GM21447 (cell line): Measurements from ENCODE around the gene THTPA.
"Not testable (repeated sequence)": the region's sequence is repeated elsewhere in the genome, so short reads cannot be mapped to it uniquely, and the experiment has no call there.

ENCODE experiments used
- ATAC-seq: cut with Tn5 transposase; IDR thresholded peaks from one replicate; pipeline ENCODE4 v1.9.1; 2021; ENCODE audit not compliant: unreplicated experiment

The THTPA gene

DNA sequence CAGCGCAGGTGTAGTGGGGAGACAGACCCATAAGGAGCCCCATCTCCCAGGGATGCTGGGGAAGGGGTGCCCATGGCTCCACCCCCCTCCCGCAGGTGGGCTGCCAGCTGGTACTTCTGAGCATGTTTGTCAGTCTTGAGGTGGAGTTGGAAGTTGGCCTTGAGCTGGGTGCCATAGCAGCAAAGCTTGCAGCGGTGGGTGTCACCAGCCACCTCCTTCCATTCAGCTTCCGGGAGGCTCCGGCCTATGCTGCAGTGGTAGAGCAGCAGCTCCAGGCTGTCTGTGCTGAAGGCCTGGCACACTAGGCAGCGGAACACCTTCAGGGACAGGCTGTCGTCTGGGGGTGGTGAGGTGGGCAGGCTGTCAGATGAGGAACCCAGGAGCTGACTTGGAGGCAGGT lies 23.4 kb upstream of the THTPA start:
- ATAC-seq: no peak

DNA sequence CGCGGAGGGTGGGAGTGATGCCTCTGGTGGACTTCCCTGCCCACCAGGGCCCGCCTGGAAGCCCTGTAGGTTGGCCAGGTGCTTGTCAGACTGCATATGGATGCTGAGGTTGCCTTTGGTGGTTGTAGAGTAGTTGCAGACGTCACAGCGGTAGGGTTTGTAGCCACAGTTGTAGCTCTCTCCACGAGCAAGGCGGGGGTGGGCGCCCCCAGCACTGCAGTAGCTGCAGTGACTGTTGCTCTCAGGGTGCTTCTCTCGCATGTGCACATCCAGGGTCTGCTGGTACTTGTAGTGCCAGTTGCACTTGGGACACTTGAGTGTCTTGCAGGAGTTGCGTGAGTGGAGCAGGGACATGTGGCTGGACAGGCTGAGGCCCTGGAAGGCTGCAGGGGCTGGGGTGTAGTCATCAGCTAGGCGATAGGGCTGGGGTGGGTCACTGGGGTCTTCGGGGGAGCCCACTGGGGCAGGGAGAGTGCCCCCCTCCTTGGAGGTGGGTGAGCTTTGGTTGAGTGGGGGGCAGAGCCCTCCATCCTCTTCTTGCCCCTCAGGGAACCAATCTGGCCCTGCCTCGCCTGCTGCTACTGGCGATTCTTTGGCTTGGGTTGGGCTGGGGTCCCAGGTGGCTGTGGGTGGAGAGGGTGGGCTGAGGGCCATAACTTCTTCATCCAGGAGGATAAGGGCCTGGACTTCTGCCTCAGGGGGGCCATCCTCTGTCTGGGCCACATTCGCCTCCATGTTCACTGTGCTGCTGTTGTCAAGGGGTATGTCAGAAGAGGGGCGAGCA lies 22.2 kb upstream of the THTPA start:
- ATAC-seq: no peak

DNA sequence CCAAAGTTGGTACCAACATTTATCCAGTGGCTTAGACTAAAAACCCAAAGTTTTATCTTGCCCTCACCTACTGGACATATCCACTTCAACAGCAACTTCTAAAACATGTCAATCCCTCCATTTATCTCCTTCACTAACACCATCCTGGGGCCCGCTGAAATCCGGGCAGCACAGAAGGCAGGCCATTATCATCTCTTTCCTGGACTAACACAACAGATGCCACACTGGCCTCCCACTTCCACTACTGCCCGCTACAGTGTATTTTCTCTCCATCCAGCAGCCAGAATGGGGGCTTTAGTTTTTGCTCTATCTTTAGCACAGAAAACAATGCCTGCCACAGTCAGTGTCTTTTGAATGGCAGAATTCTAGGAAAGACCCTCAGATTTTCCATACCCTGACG lies 20.1 kb upstream of the THTPA start:
- ATAC-seq: no peak

DNA sequence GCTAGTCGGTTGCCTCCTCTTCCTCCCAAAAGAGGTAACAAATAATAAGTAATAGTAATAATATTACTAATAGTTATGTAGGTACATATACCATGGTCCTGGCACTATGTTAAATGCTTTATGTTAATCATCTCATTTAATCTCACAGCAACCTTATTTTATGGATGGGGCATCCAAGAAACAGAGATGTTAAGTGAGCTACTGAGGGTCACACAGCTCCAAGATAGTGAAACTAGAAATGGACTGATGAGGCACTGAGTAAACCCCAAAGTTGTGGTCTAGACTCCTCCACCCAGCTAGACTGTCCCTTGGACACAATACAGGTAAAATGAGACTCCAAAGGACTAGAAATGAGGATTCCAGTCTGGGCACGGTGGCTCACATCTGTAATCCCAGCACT lies 19.6 kb upstream of the THTPA start:
- no peak for ATAC-seq

DNA sequence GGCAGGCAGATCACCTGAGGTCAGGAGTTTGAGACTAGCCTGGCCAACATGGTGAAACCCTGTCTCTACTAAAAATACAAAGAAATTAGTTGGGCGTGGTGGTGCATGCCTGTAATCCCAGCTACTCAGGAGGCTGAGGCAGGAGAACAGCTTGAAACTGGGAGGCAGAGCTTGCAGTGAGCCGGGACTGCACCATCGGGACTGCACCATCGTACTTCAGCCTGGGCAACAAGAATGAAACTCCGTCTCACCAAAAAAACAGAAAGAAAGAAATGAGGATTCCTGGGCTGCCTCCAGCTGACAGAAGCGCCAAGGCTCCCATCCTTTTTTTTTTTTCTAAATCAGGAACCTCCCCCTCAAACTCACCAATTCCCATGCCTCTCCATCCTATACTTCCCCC lies 19.2 kb upstream of the THTPA start:
- ATAC-seq: not testable (repeated sequence)

DNA sequence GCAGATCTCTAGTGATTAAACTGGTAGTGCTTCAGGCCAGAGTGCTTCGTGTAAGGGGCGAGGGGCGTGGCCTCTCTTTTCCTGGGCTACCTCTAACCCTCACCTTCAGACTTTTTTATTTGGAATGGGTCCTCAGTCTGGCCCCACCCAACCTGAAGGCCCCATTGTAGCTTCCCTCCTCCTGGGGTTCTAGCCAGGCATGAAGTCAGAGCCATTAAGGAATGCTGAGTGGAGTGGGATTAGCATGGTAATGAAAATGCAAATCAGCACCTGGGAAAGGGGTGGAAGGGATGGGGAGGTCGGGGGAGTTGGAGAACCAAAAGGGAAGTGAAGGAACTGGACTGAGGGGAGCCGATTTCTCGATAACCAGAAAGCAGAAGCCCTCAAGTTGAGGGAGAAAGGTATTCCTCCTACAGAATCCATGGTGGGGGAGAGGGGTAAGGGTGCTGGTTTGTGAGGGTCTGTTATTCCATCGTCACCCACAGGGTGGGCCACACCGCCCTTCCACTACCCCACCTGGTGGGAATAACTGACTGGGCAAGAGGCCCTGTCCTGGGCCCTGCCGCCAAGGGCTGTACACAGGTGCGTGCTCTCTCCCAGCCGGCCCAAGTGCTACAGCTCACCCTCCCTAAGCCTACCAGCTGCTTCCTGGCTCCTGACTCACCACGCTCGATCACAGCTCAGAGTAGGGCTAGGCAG lies 18.6 kb upstream of the THTPA start:
- ATAC-seq: no peak

DNA sequence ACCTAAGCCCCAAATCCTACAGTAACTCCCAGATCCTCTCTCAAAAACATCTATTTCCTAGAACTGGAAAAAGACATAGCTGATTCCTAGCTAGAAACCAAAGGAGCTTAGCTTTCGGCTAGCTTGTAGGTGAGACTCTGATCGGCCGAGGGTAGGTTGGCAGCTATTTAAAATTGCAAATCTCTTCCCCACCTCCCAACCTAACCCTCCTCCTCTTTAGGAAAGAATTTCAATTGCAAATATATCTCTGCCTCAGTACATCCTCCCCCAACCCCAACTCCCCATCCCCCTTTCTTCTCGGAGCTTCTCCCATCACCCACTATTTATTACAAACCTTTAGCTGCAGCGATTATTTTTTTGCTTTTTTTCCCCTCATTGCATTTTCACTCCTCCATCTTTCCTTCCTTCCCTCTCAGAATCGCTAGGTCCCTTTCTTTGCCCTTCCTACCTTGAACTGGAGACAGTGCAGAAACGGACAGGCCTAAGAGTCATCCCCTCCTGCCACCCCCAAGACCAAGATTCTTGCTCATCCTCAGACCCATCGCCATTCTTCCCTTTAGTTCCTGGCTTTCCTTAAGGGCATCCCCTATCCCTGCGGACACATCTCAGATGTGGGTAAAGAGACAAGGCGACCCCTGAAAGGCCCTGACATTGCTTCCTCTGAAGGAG lies 17.9 kb upstream of the THTPA start:
- no peak for ATAC-seq

DNA sequence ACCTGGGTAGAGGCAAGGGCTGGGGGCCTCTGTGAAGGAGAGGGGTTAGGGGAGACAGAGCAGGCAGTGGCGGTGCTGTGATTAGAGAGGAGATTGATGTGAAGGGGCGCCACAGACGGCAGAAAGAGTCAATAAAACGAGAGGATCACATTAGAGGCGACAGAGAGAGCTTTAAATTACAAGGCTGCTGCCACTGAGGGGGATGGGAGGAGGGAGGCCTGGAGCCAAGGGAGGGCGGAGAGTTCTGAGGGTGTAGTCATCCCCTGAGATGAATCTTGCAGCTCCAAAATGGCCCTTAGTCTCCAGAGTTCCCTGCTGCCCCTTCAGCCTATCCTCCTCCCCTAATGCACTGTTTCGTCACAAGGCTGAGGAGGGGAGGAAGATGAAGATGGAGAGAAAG lies 17.3 kb upstream of the THTPA start:
- ATAC-seq: no peak

DNA sequence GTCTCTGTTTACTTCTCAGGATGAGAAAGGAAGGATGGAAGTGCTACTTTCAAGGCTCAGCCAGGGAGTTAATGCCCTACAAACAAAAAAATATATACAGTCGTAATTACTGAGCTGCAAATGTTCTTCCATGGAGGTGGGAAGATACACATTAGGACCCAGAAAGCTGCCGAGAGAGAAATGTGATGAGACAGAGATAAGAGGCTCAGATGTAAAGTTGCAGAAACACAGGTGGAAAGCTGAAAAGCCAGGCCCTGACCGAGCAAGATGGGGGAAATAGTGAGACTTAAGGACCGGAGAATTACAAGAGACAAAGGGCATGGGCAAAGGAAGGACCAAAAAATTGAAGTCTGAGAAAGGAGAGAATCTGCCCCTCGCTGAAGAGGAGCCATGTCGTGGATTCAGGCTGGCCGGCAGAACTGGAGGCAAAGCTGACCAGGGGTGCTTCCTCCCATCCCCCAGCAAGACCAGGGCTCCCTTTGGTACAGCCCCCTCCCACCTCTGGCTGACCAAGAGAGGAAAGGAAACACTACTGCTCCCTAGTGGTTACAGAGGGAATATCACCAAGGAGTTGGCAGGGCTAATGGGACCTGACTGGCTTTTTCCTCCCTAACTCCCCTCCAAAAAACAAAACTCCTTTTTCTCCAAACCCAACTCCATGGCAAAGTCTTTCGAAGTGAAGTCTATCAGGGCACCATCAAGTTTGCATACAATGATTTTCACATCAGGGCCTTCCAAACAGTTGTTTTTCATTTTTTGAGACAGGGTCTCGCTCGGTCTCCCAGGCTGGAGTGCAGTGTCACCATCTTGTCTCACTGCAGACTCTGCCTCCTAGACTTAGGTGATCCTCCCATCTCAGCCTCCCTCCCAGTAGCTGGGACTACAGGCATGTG lies 16.6 kb upstream of the THTPA start:
- ATAC-seq: no peak

DNA sequence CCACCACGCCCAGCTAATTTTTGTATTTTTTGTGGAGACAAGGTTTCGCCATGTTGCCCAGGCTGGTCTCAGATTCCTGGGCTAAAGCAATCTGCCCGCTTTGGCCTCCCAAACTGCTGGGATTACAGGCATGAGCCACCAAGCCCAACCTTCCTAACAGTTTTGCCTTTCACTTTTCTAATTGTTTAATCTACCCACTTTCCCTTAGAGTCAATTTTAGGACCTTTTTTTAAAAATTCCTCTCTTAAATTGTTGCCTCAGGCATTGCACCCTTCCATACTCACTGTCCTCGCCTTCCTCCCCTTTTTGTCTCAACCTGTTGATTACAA lies 16.0 kb upstream of the THTPA start:
- no peak for ATAC-seq

DNA sequence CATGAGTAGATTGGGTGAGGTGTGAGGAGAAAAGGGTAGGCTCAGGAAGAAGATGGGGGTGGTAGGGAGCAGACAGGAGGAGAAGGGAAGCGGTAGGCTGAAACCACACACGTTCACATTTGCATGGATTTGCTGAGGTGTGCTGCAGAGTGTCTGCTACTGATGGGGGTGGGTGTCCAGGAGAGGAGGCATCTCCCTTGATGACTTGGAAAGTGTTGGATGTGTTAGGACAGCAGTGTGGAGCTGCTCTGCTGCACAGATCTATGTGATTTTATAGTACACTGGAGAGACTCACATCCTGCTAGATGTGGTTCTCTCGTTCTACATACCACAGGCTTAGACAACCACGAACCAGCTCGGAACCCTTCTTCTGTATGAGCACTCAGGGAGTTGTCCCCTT lies 13.8 kb upstream of the THTPA start:
- no peak for ATAC-seq

DNA sequence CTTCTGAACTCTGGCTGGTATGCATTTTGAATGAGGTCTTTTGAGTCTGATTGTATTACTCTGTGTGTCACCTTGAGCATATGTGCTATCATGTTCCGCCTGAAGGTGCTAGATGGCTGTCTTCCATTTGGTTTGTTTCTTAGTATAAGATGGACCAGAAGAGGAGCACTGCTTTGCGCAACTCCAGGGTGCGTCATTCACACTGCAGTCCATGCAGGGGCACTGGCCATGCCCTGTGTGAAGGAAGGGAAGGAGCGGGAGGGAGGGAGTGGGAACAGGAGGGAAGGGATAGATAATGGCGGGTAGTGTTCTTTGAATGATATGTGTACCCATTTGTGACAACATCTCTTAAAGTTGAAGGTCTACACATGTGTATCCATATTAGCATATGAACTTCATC lies 12.7 kb upstream of the THTPA start:
- no peak for ATAC-seq

DNA sequence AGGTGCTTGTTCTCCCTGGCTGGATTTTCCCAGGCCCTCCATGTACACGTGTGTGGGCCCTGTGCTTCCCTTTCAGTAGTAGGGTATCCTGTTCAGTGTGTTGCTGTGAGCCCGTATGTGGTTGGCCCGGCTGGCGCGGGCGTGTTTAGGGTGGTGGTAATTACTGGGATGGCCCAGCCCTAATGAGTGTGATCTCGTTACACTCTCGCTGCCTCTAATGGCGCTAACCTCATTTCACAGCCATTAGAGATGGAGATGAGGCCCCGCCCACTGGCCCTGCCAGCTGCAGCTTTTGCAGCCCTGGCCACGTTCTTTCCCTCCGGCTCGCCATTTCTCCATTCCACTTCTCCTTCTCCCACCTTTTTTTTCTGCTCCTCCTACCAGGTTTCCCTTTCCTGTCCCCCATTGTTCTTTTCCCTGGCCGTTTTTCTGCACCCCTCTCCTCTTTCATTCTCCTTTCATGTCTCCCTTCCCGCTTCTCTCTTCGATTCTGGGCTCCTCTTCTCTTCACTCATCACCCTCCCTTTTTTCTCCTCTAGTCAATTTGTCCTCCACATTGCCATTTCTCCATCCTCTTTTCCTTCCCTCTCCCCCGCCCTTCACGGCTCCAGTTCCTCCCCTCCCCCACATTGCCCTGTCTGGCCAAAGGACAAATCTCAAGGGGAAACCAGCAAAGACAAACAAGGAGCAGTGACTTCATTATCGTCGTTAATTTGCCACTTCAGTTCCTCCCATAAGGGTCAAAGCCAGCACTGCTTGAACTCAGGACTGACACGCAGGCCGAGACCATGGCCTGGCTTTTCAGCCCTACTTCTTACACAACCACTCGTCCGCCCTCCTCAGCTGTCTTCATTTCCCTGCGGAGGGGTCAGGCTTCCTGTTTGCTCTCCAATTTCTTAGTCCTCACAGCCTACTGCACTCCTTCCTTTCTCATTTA lies 11.3 kb upstream of the THTPA start:
- no peak for ATAC-seq

DNA sequence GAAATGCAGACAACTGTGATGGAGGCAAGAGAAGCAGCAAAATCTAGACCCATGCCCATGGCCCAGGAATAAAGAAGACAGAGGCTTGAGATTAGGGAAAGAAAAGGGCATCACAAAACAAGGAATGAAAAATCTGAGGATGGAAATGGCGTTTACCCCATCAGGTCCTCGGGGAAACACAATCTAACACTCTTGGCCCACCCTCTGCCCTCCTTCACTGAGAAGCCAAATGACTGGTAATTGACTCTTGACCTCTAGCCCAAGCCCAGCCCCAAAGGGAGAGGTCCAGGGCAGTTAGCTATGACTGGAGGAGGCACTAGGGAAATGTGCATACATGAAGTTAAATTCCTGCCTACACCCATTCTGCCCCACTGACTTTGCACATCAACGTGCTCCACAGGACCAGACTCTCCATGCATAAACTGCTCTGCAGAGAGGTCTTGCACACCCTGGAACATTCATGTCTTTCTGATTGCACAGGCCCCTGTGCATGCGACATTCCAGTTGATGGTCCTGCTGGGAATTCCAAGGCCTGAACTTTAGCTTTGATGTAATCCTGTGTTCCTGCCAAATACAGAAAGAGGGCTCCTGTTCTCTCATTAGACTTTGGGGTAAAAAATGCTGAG lies 10.2 kb upstream of the THTPA start:
- no peak for ATAC-seq

DNA sequence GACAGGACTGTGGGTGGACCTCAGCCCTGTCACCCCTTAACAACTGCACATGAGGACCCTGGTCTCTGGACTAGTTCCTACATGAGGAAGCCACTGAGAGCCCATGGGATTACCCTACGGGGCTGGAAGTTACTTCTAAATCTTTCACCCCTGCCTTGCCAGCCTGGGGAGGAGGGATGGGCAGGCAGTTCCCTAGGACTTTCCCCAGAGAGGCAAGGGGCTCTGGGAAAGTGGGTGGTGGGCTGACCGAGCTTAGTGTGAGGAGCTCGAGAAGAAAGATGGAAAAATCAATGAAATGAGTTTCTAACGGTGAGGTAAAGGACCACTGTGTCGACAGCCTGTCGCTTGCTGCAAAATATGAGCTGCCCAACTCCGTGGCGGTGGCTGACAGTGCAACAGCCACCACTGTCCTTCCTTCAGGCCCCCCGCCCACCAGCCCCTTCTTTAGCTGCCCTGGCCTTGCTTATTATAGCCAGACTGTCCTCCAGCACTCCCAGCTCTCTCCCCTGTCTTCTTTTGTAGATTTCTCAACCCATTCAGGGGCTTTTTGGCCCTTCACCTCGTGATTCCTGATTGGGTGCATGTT lies 9.5 kb upstream of the THTPA start:
- ATAC-seq: no peak

DNA sequence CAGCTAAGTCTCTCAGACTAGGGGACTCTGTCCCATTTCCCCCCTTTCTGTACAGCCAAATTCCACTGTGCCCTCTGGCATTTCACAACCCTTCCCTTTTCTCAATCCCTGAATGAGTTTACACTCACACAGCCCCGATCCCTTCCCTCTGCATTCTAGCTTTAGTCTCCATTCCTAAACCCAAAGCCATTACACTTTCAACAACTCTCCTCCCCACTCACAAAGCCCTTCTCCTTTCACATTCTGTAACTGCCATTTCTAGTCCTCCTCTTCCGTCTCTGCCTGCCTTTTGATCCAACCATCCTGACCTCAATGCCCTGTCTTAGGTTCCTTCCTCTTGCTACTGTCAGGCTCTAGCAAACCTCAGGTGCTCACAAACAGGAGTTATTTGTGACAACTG lies 8.1 kb upstream of the THTPA start:
- no peak for ATAC-seq

DNA sequence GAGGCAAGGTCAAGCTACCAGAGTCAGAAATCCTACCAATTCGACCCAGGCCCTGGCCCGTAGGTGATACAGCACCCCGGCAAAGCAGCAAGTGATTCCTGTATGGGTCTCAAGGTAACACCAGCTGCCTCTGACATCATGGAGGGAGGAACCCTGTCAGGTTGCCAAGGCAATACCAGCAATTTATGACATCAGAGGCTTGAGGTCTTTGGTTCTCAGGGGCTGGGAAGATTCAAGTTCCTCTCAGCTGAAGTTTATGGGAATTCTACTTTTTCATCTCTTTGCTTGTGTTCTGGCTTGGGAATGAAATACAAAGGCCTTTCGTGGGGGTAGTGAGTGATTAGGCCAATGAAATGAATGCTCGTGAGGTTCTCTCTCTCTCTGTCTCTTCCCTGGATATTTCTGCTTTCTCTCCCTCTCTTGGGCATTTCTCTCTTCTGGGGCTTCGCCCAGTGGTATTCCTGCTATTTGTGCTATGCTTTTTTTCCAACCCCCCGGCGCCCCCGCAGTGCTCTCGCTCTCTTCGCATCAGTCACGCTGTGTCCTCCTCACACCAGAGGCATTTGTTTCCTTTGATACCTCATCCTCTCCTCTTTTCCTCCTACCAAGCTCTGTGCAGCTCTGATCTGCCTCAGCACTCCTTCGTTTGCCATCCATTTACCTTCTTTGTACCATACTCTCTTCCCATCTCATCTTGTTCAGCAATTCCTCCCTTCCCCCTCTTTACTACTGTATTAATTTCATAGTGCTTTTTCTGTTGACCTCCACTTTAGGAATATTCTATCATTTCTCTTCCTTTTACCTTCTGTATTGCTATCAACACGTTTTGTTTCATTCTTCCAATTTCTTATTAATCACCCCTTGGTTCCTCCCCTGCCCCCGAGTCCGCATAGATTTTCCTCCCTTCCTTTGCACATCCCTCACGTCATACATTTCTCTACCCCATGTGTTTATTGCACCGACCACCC lies 7.4 kb upstream of the THTPA start:
- no peak for ATAC-seq

DNA sequence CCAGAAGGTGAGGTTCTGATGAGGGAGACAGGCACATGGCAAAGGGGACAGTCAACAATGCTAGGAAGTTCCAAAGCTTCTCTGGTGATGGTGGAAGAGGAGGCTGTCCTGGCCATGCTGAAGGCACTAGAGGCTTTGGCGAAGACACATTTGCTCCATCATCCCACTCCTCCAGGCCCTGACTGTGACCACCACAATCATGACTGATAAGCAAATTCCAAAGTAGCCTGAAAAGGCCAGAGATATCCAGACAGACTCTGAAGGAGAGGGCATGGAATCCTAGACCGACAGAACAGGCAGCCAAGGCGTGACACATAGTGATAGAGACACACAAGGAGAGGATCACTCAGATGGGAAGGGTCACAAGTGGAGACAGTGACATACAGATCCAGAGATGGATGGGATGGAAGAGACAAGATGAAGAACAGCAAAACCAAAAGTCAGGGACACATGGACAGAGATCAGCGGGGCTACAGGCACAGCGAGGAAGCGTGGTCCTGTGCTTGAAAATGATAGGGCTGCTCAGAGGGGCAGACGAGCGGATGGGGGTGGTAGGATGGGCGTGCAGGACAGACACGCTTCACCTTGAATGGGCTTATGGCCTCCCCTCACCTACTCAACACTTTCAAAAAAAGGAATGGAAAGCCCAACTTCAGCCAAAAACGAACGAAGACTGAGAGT lies 5.8 kb upstream of the THTPA start:
- ATAC-seq: no peak
